ENCODE measurements around the gene SEC61A2.
"Not testable (repeated sequence)": the region's sequence is repeated elsewhere in the genome, so short reads cannot be mapped to it uniquely, and the experiment has no call there.

Gene SEC61A2

GRCh38 chr10:12162927-12163326, 33.5 kb downstream of the SEC61A2 start:
- DNase-seq: no peak

GRCh38 chr10:12164085-12164484, 34.6 kb downstream of the SEC61A2 start:
- no peak for DNase-seq

GRCh38 chr10:12165036-12165435, 35.6 kb downstream of the SEC61A2 start:
- no peak for DNase-seq

- DNase-seq: no peak
These were observed 36.7 kb downstream of the SEC61A2 start for GRCh38 chr10:12165999-12166775.

GRCh38 chr10:12171512-12171911, 42.0 kb downstream of the SEC61A2 start:
- not testable (repeated sequence) for DNase-seq

GRCh38 chr10:12177642-12178041, 48.2 kb downstream of the SEC61A2 start:
- no peak for DNase-seq

GRCh38 chr10:12179606-12180170, 50.2 kb downstream of the SEC61A2 start:
- no peak for DNase-seq

GRCh38 chr10:12180221-12180974, 50.9 kb downstream of the SEC61A2 start:
- DNase-seq: no peak

GRCh38 chr10:12181065-12181775, 51.7 kb downstream of the SEC61A2 start:
- DNase-seq: no peak

- no peak for DNase-seq
These were observed 54.7 kb downstream of the SEC61A2 start for GRCh38 chr10:12184165-12184564.

- no peak for DNase-seq
These were observed 56.8 kb downstream of the SEC61A2 start for GRCh38 chr10:12186323-12186722.

GRCh38 chr10:12187321-12187905, 57.9 kb downstream of the SEC61A2 start:
- DNase-seq: no peak

- no peak for DNase-seq
These were observed 59.2 kb downstream of the SEC61A2 start for GRCh38 chr10:12188656-12189055.

GRCh38 chr10:12189426-12189825, 59.9 kb downstream of the SEC61A2 start:
- no peak for DNase-seq

- no peak for DNase-seq
These were observed 62.2 kb downstream of the SEC61A2 start for GRCh38 chr10:12191715-12192114.

GRCh38 chr10:12193193-12193592, 63.7 kb downstream of the SEC61A2 start:
- no peak for DNase-seq

- DNase-seq: no peak
These were observed 65.3 kb downstream of the SEC61A2 start for GRCh38 chr10:12194752-12195271.

- DNase-seq: no peak
These were observed 65.8 kb downstream of the SEC61A2 start for GRCh38 chr10:12195281-12195602.

- DNase-seq: peak; percentile 67
These were observed 66.4 kb downstream of the SEC61A2 start, which contains the start of the genes CDC123 and NUDT5 for GRCh38 chr10:12195603-12196506. Gene CDC123 (plus strand): TSS chr10:12196188. CDS start chr10:12196246, 58 bp downstream. Gene NUDT5 (minus strand): TSS chr10:12195891. CDS start chr10:12186291, 9,600 bp downstream.

GRCh38 chr10:12196531-12197211, 67.2 kb downstream of the SEC61A2 start:
- DNase-seq: no peak

GRCh38 chr10:12198156-12198555, 68.7 kb downstream of the SEC61A2 start:
- DNase-seq: no peak

Measured in NCI-H510A (cell line).